Activated T-cell treated with anti-CD3 and anti-CD28 coated beads for 24 hours (primary cell): ENCODE results near the gene DCTN3.

Experiments
- DNase-seq: peaks from one replicate; pipeline ENCODE4 v3.0.0-alpha.2; 2020; ENCODE audit warnings: low read depth

Gene DCTN3

DNA sequence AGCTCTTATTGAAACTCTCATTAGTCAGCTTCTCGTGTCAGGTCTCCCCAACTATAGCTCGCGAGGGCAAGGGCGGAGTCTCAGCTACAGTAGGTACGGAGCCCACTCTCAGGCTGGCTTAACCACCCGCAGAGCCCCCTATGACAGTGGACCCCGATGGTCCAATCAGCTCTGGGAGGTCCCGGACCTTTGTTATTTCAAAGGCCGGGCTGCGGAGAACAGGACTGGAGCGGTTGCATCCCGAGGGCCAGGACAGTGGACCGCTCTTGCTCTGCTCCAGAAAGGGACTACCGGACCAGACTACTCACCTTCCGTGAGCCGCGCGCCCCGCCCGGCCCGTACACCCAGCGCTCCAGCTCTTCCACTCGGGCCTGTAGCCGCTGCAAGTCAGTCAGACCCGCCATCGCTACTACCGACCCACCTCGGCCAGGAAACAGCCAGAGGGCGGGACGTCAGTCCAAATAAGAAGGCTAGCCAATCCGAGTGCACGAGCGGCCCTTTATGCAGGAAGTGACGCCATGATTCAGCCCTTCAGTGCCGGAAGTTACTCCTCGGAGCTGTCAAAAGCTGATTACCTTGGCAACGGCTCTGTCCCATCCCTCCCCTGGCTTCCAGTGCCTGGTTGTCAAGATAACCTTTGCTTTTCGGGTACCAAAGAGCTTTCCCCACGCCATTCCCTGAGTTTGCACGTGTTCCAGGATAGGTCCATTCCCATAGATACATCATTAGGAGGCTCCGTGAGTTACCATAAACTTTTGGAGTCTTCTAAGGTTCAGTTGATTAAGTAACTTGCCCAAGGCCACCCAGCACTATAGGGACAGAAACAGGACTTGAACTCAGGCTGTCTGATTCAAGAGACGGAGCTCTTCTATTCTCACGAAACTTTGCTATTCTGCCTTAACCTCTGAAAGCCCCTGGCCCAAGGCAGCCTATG lies at the start of gene DCTN3:
DCTN3 (minus strand) TSS at position 435 of the 934 bp plus-strand sequence; CDS start at position 404, 31 bp downstream.
- DNase-seq = peak; percentile 87

- DNase-seq = peak; percentile 76
Measured at GRCh38 chr9:34665381-34666250, 45.3 kb upstream of the DCTN3 start.

- DNase-seq = no peak
Measured at GRCh38 chr9:34665067-34665380, 44.7 kb upstream of the DCTN3 start.

DNA sequence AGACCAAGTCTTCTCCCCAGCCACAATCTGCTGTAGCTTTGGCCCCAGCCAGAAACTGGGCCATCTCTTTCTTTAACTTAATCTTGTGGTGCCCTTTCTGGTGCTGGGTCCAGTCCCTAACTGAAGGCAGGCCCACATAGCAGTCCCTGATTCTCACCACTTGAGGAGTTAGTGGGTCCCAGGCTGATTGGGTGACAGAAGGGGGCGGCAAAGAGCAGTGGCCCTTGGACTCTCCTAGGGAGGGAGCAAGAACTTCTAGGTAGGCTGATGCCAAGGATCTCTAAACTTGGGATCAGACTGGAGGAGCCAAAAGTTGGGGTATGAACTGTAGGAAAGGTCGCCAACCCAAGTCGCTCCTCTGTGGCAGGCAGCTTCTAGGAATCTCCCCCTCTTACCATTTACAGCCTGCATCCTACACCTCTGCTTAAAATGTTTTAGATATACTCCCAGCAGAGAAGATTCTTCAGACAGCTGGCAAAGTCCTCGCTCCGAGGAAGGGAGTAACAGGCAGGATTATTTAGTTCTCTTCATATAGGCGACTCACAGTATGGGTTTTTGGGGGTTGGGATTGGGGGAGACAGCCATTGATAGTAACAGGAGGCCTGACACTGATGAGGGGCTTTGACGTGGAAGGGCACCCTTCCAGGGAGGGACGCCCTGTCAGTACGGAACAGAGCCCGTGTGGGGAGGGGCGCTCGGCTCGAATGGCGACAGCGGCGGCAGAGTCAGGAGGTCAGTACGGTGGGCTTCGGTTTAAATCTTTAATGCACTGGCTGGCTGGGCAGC lies 44.2 kb upstream of the DCTN3 start:
- peak; percentile 62 for DNase-seq

GRCh38 chr9:34663303-34663605 lies 43.0 kb upstream of the DCTN3 start:
- no peak for DNase-seq

- no peak for DNase-seq
Measured at GRCh38 chr9:34662526-34663302, 42.4 kb upstream of the DCTN3 start, which contains the start of gene CCL27. CCL27 (minus strand) TSS chr9:34662657; CDS start chr9:34662633, 24 bp downstream.

- DNase-seq = no peak
Measured at GRCh38 chr9:34659592-34660253, 39.4 kb upstream of the DCTN3 start.

GRCh38 chr9:34658461-34658860 lies 38.2 kb upstream of the DCTN3 start:
- no peak for DNase-seq

DNA sequence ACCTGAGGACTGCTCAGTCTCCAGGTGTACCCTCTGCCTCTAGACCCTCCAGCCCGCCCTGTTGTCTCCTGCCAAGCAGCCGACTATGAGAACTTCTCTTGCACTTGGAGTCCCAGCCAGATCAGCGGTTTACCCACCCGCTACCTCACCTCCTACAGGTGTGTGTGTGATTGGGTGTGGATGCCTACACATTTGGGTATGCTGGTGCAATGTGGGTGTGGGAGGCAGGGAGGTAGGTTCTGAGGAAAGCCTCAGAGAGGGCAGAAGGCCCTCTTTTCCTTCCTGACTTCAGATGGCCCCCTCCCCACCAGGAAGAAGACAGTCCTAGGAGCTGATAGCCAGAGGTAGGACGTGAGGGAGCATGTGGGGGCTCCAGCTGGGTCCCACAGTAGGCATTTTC lies 36.7 kb upstream of the DCTN3 start:
- no peak for DNase-seq

- no peak for DNase-seq
Measured at GRCh38 chr9:34655394-34655793, 35.1 kb upstream of the DCTN3 start.

DNA sequence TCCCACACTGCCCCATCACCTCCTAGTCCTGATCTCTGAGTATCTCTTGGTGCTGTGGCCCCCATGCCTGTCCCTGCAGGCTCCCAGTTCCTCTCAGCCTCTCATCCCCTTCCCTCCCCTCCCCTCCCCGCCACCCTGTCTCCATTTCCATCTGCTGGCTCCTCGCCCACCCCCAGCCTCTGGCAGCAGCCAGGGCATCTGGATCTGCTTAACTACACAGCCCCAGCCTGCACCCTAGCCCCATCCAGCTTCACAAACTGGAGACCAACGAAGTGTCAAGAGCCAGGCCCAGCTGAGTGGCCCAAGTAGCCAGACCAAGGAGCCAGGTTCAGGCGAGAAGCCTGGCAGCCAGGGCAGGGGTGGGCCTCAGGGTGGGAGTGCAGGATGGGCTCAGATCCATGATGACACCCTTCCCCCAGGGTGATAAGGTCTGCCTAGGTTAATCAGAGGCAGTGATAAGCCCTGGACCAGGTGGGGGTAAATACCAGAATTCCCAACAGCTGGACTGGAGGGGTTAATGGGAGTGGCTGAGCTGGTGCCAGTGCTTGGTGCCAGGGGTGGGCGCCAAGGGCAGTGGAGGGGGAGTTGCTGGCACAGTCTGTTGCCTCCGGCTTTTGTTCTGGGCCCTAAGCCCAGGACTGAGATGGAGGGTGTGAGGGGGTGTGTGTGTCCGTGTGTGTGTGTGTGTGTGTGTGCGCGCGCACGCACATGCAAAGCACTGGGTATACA lies 34.2 kb upstream of the DCTN3 start:
- no peak for DNase-seq

GRCh38 chr9:34653151-34654072 lies 33.1 kb upstream of the DCTN3 start:
- no peak for DNase-seq

- no peak for DNase-seq
Measured at GRCh38 chr9:34652602-34653000, 32.3 kb upstream of the DCTN3 start.

DNA sequence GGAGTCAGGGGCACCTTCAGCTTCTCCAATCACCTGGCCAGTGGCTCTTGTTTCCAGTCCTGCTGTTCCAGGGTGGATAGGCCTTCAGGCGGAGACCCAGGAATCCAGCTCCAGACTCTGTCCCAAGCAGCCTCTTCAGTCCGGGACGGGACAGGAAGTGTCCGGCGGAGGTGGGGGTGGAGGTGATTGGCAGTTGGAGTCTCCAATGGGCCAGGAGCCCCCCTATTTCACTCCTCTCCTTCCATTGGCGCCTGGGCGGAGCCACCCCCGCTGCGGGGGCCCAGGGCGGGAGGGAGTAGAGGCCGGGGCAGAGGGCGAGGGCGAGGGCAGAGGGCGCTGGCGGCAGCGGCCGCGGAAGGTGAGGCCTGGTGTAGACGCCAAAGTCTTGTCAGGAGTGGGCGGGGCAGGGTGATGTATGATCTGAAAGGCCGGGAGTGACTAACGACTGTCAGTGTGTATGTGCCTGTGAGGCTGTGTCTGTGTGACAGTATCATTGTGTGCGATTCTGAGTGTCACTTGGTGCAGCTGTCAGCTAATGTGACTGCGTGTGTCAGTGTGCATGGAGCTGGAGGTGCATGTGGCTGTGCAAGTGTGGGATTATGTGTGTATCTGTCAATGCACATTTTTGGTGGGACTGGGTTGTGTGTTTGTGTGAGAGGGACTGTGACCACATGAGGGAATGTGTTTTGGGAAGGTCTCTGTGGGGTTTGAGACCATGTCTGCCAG lies 31.7 kb upstream of the DCTN3 start, which contains the start of gene IL11RA:
IL11RA (plus strand) TSS at position 310 of the 726 bp plus-strand sequence. CDS start 3,033 bp downstream, outside the sequence.
- peak; percentile 50 for DNase-seq

DNA sequence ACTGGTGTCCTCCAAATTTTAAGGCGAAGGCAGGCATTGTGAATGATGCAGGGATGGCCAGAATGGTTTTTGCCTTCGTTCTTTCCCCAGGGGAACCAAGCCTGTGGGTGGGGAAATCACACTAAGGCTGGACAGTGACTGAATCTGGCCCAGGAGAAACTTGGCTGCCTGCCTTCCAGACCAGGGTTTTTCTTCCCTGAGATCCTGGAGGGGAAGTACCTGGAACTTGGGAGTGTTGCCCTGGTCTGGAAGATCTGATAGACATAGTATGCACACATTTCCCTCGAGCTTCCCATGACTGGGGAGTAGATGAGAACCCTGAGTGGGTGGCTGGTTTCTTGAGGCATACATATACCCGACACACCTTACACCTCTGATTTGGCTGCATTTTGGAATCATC lies 31.0 kb upstream of the DCTN3 start:
- no peak for DNase-seq

DNA sequence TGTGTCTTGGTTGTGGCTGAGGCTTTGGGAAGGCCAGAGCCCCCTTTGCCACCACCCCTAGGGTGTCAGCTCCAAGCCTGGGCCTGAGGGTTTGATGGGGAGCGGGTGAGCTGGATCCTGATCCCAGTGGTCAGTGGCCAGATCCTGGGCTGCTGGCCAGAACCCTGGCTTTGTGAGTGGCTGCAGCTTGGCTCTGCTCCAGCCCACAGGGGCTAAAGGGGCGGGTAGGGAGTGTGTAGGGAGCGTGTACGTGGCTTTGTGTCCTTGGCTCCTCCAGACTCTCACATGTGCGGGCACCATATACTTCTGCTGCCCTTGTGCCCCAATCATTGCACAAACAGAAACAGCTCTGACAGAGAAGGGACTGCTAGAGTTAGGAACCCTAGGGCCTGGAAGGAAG lies 30.5 kb upstream of the DCTN3 start:
- no peak for DNase-seq

GRCh38 chr9:34648673-34649072 lies 28.4 kb upstream of the DCTN3 start:
- DNase-seq = no peak

DNA sequence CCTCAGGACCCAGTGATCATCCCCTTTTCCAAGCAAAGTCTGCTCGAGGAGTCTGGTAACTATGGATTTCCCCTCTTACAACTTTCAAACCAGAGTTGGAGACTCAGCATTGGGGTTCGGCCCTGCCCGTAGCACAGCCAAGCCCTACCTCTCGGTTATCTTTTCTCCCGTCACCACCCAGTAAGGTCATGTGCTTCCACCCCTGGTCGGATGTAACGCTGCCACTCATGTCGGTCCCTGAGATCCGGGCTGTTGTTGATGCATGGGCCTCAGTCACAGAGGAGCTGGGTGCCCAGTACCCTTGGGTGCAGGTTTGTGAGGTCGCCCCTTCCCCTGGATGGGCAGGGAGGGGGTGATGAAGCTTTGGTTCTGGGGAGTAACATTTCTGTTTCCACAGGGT lies 27.4 kb upstream of the DCTN3 start:
- no peak for DNase-seq

DNA sequence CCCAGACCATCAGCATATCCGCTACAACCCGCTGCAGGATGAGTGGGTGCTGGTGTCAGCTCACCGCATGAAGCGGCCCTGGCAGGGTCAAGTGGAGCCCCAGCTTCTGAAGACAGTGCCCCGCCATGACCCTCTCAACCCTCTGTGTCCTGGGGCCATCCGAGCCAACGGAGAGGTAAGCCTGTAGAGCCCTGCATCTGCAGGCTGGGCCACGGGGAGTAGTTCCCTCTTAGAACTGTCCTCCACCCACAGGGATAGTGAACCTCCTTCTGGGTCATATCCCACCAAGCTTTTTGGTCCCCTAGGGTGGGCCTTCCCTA lies 26.7 kb upstream of the DCTN3 start:
- DNase-seq = no peak
